ENCODE measurements around the gene PXK.

GRCh38 chr3:58366699-58367098 lies 34.0 kb downstream of the PXK start:
- no peak for TF ChIP-seq CTCF (IDR thresholded peaks at IDR 0.05; ENCODE audit: poor library complexity)
- no peak for TF ChIP-seq EZH2 (IDR thresholded peaks at IDR 0.05; ENCODE audit: borderline replicate concordance)
- no peak for TF ChIP-seq EZH2phosphoT487 (IDR thresholded peaks at IDR 0.05; ENCODE audit: low read depth, severe bottlenecking, unreplicated experiment)

All from hepatocyte (in vitro differentiated cells).